ENCODE measurements around the gene GRM3. TPM values are rescaled to one million over a fixed set of nuclear protein-coding genes. Genes with fewer than 3 reads are reported as not detected.

The GRM3 gene
- polyA plus RNA-seq, 2 of the 4 experiments (the other 2 are of a cell fraction): not detected

DNA sequence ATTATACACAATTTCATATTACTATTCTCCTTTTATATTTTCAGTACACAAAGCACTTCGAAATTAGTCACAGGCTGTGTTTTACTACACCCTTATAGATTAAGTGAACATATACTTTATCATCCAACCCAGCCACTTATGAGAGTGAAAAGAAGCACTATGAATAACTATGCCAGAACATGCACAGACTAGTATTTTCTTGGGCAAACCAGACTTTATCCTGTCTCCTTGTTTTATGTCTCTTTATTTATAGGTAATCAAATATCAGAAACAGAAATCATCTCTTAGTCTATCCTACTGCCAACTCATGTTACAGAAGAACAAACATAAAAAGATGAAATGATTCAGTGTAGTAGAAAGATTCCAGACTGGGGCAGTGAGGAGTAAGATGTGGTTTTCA lies 171.8 kb downstream of the GRM3 start:
- WGBS (ENCODE audit: missing lambda C conversion rate): 0% methylated on average over 1 of the region's 1 CpG
- ATAC-seq (no peak), DNase-seq (ENCODE audit: low read depth in 1 of 2, low spot score in 1 of 2) (no peak), FAIRE-seq (no peak)
- Histone ChIP-seq H3K4me3 (no peak overlapping the region), H3K4me1 (no peaks in the 10 kb centered on the region), H3K4me2 (no peak overlapping the region), H3K27ac (no peak overlapping the region), H3K9me3 (no peaks in the 10 kb centered on the region)
- no peak for TF ChIP-seq RNF2 (IDR thresholded peaks at IDR 0.05; ENCODE audit: borderline replicate concordance, low read depth)
- ChIA-PET CTCF (interaction anchor here (0.9 to 1.7 kb wide), 5 partner anchors 8 to 930 kb away, joined by 3 to 5 read pairs (median 4); no protein-coding TSS in a partner anchor), POLR2A (interaction anchor here (1.2 kb wide), 1 partner anchor 925 kb away, joined by 3 read pairs; no protein-coding TSS in a partner anchor)

DNA sequence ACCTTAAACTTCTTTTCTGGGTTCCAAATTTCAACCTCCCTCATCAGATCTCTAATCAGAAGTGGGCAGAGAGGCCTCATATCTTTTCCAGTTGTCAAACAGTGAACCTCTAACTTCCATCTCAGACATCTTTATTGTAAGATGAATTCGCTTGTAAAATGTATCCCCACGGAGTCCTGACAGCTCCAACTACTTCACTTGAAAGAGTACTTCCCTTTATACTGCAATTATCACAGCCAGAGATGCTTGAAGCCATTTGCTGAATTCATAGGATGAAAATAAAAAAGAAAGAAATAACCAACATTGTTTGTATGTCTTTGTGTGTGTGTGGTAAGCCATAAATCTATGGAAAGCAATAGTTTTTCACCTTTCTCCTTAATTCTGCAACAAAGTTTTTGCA lies 175.2 kb downstream of the GRM3 start:
- no peak for ATAC-seq
- Histone ChIP-seq H3K4me3 (no peak overlapping the region), H3K9me3 (no peaks in the 10 kb centered on the region), H3K4me1 (no peaks in the 10 kb centered on the region), H3K4me2 (no peak overlapping the region), H3K27ac (no peak overlapping the region)
- WGBS (ENCODE audit: missing lambda C conversion rate): 0% methylated on average over 2 of the region's 2 CpGs
- ChIA-PET CTCF (no interaction called here), POLR2A (no interaction called here)
- no peak for FAIRE-seq
- TF ChIP-seq, protein P1, sequence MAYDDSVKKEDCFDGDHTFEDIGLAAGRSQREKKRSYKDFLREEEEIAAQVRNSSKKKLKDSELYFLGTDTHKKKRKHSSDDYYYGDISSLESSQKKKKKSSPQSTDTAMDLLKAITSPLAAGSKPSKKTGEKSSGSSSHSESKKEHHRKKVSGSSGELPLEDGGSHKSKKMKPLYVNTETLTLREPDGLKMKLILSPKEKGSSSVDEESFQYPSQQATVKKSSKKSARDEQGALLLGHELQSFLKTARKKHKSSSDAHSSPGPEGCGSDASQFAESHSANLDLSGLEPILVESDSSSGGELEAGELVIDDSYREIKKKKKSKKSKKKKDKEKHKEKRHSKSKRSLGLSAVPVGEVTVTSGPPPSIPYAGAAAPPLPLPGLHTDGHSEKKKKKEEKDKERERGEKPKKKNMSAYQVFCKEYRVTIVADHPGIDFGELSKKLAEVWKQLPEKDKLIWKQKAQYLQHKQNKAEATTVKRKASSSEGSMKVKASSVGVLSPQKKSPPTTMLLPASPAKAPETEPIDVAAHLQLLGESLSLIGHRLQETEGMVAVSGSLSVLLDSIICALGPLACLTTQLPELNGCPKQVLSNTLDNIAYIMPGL (CRISPR knock-in tag; IDR thresholded peaks at IDR 0.05; ENCODE audit: borderline replicate concordance): no peak
- TF ChIP-seq ZSCAN20 (CRISPR knock-in tag; IDR thresholded peaks at IDR 0.05) (no peak), RFX5 (IDR thresholded peaks at IDR 0.05) (no peak), POLR2A (IDR thresholded peaks at IDR 0.05; ENCODE audit: low read length) (no peak), CBX2 (IDR thresholded peaks at IDR 0.05; ENCODE audit: borderline replicate concordance, low read depth) (no peak), HOXB13 (CRISPR knock-in tag; IDR thresholded peaks at IDR 0.05; ENCODE audit: low read depth) (no peak)
- TF ChIP-seq, protein P2, sequence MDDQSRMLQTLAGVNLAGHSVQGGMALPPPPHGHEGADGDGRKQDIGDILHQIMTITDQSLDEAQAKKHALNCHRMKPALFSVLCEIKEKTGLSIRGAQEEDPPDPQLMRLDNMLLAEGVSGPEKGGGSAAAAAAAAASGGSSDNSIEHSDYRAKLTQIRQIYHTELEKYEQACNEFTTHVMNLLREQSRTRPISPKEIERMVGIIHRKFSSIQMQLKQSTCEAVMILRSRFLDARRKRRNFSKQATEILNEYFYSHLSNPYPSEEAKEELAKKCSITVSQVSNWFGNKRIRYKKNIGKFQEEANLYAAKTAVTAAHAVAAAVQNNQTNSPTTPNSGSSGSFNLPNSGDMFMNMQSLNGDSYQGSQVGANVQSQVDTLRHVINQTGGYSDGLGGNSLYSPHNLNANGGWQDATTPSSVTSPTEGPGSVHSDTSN (IDR thresholded peaks at IDR 0.05): no peak
- DNase-seq (ENCODE audit: low read depth in 1 of 2, low spot score in 1 of 2): no peak

DNA sequence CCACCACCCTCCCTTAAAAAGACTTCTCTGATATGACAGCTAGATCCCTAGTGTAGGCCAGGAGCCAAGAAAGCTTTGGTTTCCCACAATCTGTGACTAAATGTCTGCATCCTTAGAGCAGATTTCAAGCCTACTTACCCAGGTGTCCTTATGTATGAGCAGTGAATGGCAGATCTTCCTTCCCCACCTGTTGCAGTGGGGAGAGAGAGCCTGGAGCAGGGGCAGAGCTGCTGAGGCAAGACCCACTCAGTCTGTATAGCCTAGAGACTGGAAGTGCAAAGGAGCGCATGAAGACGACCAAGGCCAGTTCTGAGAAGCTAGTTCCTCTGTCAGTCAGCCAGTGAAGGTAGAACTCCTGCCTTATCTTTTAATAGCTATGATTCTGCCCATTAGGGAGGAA lies 180.1 kb downstream of the GRM3 start:
- Histone ChIP-seq H3K9me3 (no peaks in the 10 kb centered on the region), H3K4me2 (no peak overlapping the region), H3K4me3 (no peak overlapping the region), H3K27ac (no peak overlapping the region), H3K4me1 (no peaks in the 10 kb centered on the region)
- 0% methylated on average over 2 of the region's 2 CpGs for WGBS (ENCODE audit: missing lambda C conversion rate)
- POLR2A ChIA-PET: no interaction called here
- no peak for ATAC-seq
- CTCF ChIA-PET: interaction anchor here (1.2 kb wide), 1 partner anchor 8 kb away, joined by 5 read pairs; no protein-coding TSS in a partner anchor
- TF ChIP-seq MAFK (IDR thresholded peaks at IDR 0.05; ENCODE audit: partially characterized antibody) (no peak), ZSCAN20 (CRISPR knock-in tag; IDR thresholded peaks at IDR 0.05) (no peak), KDM5A (IDR thresholded peaks at IDR 0.05) (no peak), TFCP2L1 (CRISPR knock-in tag; IDR thresholded peaks at IDR 0.05) (no peak), ZC3H11A (IDR thresholded peaks at IDR 0.05) (no peak), RARB (CRISPR knock-in tag; IDR thresholded peaks at IDR 0.05) (no peak), HOXB5 (CRISPR knock-in tag; IDR thresholded peaks at IDR 0.05) (no peak)
- TF ChIP-seq, protein P3, sequence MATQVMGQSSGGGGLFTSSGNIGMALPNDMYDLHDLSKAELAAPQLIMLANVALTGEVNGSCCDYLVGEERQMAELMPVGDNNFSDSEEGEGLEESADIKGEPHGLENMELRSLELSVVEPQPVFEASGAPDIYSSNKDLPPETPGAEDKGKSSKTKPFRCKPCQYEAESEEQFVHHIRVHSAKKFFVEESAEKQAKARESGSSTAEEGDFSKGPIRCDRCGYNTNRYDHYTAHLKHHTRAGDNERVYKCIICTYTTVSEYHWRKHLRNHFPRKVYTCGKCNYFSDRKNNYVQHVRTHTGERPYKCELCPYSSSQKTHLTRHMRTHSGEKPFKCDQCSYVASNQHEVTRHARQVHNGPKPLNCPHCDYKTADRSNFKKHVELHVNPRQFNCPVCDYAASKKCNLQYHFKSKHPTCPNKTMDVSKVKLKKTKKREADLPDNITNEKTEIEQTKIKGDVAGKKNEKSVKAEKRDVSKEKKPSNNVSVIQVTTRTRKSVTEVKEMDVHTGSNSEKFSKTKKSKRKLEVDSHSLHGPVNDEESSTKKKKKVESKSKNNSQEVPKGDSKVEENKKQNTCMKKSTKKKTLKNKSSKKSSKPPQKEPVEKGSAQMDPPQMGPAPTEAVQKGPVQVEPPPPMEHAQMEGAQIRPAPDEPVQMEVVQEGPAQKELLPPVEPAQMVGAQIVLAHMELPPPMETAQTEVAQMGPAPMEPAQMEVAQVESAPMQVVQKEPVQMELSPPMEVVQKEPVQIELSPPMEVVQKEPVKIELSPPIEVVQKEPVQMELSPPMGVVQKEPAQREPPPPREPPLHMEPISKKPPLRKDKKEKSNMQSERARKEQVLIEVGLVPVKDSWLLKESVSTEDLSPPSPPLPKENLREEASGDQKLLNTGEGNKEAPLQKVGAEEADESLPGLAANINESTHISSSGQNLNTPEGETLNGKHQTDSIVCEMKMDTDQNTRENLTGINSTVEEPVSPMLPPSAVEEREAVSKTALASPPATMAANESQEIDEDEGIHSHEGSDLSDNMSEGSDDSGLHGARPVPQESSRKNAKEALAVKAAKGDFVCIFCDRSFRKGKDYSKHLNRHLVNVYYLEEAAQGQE (IDR thresholded peaks at IDR 0.05): no peak
- TF ChIP-seq, protein P4, sequence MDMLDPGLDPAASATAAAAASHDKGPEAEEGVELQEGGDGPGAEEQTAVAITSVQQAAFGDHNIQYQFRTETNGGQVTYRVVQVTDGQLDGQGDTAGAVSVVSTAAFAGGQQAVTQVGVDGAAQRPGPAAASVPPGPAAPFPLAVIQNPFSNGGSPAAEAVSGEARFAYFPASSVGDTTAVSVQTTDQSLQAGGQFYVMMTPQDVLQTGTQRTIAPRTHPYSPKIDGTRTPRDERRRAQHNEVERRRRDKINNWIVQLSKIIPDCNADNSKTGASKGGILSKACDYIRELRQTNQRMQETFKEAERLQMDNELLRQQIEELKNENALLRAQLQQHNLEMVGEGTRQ (IDR thresholded peaks at IDR 0.05): no peak
- FAIRE-seq: no peak
- DNase-seq (ENCODE audit: low read depth in 1 of 2, low spot score in 1 of 2): no peak

Measured in A549 (cell line).